HG03378 (cell line): ENCODE results near the gene DGKI.

Experiments
- ATAC-seq: cut with Tn5 transposase; IDR thresholded peaks from one replicate; pipeline ENCODE4 v1.9.1; 2021; ENCODE audit warnings: mild to moderate bottlenecking, moderate library complexity; ENCODE audit not compliant: unreplicated experiment

DGKI gene

GRCh38 chr7:137873524-137873923, 26.8 kb upstream of the DGKI start:
- no peak for ATAC-seq

DNA sequence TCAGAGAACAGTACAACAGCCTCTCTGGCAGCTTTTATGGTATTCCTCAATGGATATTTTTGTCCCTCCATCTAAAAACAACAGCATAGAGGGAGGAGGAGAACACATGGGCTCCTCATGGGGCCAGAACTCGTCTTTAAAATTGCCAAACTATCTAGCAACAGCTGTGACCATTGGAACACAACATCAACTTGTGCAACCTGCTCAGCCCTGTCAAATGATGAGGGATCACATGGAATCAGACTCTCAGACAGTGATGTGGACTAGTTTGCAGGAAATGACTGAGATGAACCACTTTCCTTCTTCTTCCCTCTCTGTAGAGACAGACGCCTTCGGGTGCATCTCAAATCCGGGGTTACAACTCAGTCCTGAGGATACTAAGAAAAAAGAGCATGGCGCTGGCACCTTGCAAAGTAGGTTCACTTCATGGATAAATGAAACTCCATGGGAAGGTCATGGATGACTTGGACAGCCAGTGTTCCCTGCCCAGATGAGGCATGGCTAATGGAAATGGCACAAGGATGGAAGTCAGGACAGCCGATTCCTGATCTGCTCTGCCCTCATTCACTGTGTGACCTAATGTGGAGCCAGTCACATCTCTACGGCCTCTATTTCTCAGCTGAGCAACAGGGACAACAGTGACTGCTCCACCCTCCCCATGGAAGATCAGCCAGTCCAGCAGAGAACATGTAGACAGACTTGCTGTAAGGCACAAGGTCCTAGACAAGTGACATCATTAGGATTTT, 24.6 kb upstream of the DGKI start:
- ATAC-seq = no peak

DNA sequence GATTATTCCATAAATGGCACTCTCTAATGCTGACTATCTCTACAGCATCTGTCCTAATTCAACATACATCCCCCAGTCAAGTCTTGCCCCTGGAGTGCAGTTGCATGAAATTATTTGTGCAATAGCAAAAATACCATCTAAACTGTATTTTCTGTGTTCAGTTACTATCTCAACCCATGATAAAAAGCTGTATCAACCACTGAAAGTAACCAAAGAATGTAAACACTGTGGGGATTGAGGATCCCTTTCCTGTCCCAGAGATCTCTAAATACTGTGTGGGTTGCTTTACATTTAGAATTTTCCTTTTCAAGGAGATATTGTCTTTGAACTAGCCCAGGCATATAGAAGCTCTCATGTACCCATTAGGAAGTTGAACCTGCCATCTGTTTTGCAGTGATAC, 23.9 kb upstream of the DGKI start:
- ATAC-seq = no peak

- no peak for ATAC-seq
These were observed 23.3 kb upstream of the DGKI start for GRCh38 chr7:137870078-137870477.

DNA sequence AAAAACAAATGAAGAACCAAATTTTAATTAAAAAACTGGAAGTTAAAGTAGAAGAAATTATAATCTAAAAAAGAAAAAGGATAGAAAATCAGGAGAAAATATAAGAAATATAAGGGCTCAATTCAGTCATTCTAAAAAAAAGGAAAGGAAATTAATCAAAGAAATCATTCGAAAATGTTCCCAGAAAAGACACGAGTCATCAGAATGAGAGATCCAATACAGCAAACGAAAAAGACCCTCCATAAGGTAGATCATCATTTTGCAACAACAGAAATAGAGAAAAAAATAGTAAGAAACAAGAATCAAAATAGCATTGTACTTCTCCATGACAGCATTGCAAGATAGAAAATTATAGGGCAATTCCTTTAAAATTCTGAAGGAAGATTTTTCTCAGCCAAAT, 22.5 kb upstream of the DGKI start:
- no peak for ATAC-seq

- ATAC-seq = no peak
These were observed 20.5 kb upstream of the DGKI start for GRCh38 chr7:137867289-137867688.

GRCh38 chr7:137865764-137866163, 19.0 kb upstream of the DGKI start:
- ATAC-seq = no peak

DNA sequence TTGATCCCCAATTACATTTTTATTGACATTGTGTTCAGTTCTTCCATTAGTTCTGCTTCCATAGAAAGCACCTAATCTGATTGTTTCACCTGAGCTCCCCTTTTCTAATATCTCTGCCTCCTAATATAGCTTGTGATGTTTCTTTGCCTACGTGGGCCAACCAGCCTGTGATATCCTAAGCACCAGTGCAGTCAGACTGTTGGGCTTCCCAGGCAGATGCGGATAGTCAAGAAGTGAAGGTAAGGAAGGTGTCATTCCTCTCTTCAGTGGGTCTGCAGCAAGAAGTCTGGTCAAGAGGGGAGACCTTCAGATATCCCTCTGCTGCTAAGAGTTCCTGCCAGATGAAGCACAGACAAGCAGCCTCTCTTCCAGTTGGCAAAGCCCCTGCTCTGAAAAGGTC, 16.2 kb upstream of the DGKI start:
- no peak for ATAC-seq

GRCh38 chr7:137862358-137862757, 15.6 kb upstream of the DGKI start:
- no peak for ATAC-seq

- no peak for ATAC-seq
These were observed 13.8 kb upstream of the DGKI start for GRCh38 chr7:137860542-137860941.

- ATAC-seq = no peak
These were observed 6.3 kb upstream of the DGKI start for GRCh38 chr7:137853053-137853452.

DNA sequence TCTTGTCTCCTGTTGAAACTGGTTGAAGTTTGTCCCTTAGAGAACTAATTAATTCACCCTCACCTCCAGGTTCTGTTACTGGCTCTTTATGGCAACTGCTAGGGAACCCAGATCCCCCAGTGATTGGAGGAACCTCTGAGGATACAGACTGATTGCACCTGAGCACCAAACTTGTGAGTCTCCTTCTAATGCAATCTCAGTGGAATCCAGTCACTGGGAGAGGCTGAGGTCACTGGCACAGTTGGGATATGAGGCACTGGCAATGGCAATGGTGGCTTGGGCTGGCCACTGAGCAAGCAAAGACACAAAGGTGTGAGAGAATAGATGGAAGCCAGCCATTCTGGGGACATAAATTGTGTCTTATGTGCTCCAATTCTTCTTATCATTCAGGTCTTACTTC, 5.3 kb upstream of the DGKI start:
- no peak for ATAC-seq

DNA sequence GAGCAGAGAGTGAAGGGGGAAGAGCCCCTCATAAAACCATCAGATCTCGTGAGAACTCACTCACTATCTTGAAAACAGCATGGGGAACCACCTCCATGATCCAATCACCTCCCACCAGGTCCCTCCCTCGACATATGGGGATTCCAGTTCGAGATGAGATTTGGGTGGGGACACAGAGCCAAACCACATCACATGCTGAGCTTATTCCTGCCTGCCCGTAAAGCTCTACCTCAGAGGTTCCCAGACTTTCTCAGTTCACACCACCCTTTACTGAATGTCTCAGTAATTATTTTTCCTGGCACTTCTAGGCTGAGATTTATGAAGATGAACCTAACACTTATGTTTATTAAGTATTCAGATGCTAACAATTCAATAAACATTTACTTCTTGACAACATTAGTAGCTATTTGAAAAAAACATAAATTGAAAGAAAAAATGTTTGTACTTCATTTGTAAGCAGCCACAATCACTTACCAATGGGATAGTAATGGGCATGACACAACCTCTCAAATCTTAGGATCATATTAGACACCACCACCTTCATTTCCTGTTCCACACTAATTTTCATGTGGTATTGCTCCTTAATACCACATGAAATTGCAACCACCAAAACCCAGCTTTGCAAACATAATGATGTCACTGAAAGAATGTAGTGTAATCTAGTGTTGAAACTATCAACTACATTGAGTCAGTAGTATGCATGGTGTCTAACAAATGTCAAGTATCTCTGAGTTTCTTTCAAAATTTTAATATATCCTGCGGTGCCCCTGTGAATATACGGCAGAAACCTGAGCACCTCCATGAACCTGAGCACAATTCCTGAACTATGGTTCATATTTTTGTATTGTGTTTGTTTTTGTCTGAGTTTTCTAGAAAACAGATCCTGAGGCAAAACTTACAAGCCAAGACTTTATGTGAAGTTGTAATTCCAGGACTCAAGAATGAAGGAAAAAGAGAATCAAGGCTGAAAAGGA, 4.5 kb upstream of the DGKI start:
- ATAC-seq = no peak

GRCh38 chr7:137850571-137850970, 3.8 kb upstream of the DGKI start:
- no peak for ATAC-seq

- ATAC-seq = no peak
These were observed 1.3 kb upstream of the DGKI start for GRCh38 chr7:137848095-137848494.

DNA sequence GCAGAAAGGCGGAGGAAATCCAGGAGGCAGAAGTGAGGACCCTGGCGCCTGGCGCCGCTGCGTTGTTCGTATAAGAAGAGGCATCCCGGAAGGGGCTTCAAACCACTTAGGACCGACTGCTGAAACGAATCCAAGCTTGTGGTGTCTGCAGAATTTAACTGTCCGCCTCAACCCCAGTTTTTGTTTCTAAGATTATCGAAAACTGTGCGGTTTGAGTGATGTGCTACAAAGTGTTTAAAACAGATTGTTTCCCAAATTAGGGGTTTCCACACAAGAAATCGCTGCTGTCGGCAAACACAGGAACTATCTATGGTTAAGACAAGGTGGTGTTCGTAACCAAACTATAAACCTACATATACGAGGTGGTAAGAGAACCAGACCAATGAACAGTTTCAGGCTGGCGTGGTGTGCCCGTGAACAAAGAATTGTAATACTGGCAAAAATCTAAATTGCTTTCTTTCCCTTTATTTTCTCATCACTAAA, 835 bp upstream of the DGKI start:
- ATAC-seq = no peak

DNA sequence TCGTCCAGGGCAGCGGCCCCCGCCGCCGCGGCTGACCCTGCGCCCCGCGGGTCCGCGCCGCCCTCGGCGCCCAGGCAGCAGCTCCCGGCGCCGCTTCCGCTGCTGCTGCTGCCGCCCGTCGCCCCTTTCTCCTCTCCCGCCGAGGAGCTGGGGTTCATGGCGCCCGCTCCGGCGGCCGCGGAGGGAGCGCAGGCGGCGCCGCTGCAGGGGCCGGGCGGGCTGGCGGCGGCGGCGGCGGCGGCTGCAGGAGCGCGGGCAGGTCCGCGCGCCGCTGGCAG, 286 bp downstream of the DGKI start:
- no peak for ATAC-seq

DNA sequence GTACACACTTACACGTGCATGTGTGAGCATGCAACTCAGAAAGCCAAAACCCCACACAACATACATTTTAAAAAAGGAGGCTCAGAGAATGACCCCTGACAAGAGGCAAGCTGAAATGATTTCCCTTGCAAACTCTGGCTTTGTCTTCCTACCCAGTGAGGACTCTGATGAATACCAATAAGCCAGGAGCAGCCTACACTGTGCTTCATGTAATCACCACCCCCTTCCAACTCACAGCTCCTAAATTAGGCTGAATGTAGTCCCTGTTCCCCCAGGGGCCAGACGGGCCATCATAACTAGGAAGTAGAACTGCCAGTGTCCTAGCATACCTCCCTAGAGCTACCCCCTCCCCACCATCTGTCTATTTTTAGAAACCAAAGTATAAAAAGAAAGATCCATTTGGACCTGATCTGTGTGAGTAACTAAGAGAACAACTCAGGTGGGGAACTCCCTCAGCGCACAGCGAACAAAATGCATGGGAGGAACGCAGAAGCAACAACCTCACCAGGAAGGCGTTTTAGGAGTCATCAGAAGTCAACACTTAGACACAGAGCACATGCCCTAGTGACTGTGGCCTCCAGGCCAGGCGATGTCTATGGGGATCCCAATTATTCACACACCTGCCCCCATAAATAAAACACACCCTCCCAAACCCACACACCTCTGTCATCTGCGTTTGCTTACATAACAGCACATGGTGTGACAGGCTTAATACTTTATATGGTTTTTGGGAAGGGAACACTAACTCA, 1.9 kb downstream of the DGKI start:
- no peak for ATAC-seq

- ATAC-seq = no peak
These were observed 6.6 kb downstream of the DGKI start for GRCh38 chr7:137839903-137840779.

- ATAC-seq = no peak
These were observed 8.0 kb downstream of the DGKI start for GRCh38 chr7:137838706-137839315.
